GM23338 (cell line): ENCODE measurements around the gene SLC37A3. TPM values are rescaled to one million over a fixed set of nuclear protein-coding genes. Genes with fewer than 3 reads are reported as not detected.

Experiments
- ATAC-seq: fragments of 200-7000 bp; cut with Tn5 transposase; 3 replicates; pipeline ENCODE4 v1.9.1; 2020
- DNase-seq: peaks from one replicate; pipeline ENCODE4 v3.0.0-alpha.2; 2015; ENCODE audit warnings: low spot score
- H2AFZ ChIP-seq: fragments of 200-600 bp; sonication (generic); 2 replicates; pipeline ENCODE4 v1.8.0; 2016; ENCODE audit warnings: antibody characterized with exemption, mild to moderate bottlenecking, moderate library complexity
- H3F3A ChIP-seq: fragments of 200-600 bp; sonication (generic); replicated peaks from 2 replicates; pipeline ENCODE4 v1.8.0; 2017; ENCODE audit warnings: antibody characterized with exemption, mixed run types, low read depth
- H3K27ac ChIP-seq: fragments of 200-600 bp; sonication (generic); 2 replicates; pipeline ENCODE4 v1.6.1; 2016; ENCODE audit warnings: low read depth
- H3K27me3 ChIP-seq: fragments of 200-600 bp; sonication (generic); 2 replicates; pipeline ENCODE4 v1.8.0; 2016; ENCODE audit warnings: mild to moderate bottlenecking, mixed run types, moderate library complexity; ENCODE audit not compliant: insufficient read depth
- H3K36me3 ChIP-seq: fragments of 200-600 bp; sonication (generic); 2 replicates; pipeline ENCODE4 v1.8.0; 2016; ENCODE audit warnings: mild to moderate bottlenecking; ENCODE audit not compliant: insufficient read depth
- H3K4me1 ChIP-seq: fragments of 200-600 bp; sonication (generic); 2 replicates; pipeline ENCODE4 v1.8.0; 2016; ENCODE audit warnings: mild to moderate bottlenecking, moderate library complexity; ENCODE audit not compliant: insufficient read depth
- H3K4me2 ChIP-seq: fragments of 200-600 bp; sonication (generic); 2 replicates; pipeline ENCODE4 v1.7.1; 2017; ENCODE audit warnings: mixed run types
- H3K4me3 ChIP-seq: fragments of 200-600 bp; sonication (generic); 2 replicates; pipeline ENCODE4 v1.6.1; 2016; ENCODE audit warnings: mixed run types
- H3K79me2 ChIP-seq: fragments of 200-600 bp; sonication (generic); replicated peaks from 2 replicates; pipeline ENCODE4 v1.8.0; 2017; ENCODE audit warnings: mild to moderate bottlenecking; ENCODE audit not compliant: insufficient read depth
- H3K9me2 ChIP-seq: fragments of 200-600 bp; sonication (generic); 2 replicates; pipeline ENCODE4 v1.8.0; 2017; ENCODE audit not compliant: insufficient read depth
- H4K20me1 ChIP-seq: fragments of 200-600 bp; sonication (generic); replicated peaks from 2 replicates; pipeline ENCODE4 v1.8.0; 2017; ENCODE audit warnings: mild to moderate bottlenecking; ENCODE audit not compliant: insufficient read depth
- H3K27ac Mint-ChIP-seq: 2 replicates; pipeline ENCODE4 v1.8.0; 2020; ENCODE audit warnings: inconsistent platforms, mild to moderate bottlenecking, moderate library complexity, mixed read lengths
- H3K27me3 Mint-ChIP-seq: 3 replicates; pipeline ENCODE4 v1.8.0; 2022; ENCODE audit warnings: low read depth, mild to moderate bottlenecking, moderate library complexity, mixed read lengths, inconsistent platforms; ENCODE audit not compliant: insufficient read depth, poor library complexity
- H3K36me3 Mint-ChIP-seq: 3 replicates; pipeline ENCODE4 v1.8.0; 2021; ENCODE audit warnings: low read depth, mild to moderate bottlenecking, inconsistent platforms, moderate library complexity, mixed read lengths
- H3K4me1 Mint-ChIP-seq: 3 replicates; pipeline ENCODE4 v1.8.0; 2020; ENCODE audit warnings: mild to moderate bottlenecking, inconsistent platforms, mixed read lengths
- H3K4me3 Mint-ChIP-seq: 3 replicates; pipeline ENCODE4 v1.8.0; 2021; ENCODE audit warnings: moderate library complexity, mild to moderate bottlenecking, inconsistent platforms, mixed read lengths
- H3K9me3 Mint-ChIP-seq: 3 replicates; pipeline ENCODE4 v1.8.0; 2020; ENCODE audit warnings: moderate library complexity, mild to moderate bottlenecking, inconsistent platforms, mixed read lengths
- CREB1 ChIP-seq: fragments of 250-450 bp; sonication (Bioruptor Pico); IDR thresholded peaks from 2 replicates; pipeline ENCODE4 v1.5.0; 2020; ENCODE audit warnings: low read depth, mild to moderate bottlenecking, moderate library complexity
- CTCF ChIP-seq, 2 experiments: fragments of 200-600 bp in 1 of 2; sonication (generic) in 1 of 2; conservative IDR thresholded peaks; 2 replicates each; pipeline versions ENCODE4 v1.5.1 to v1.6.1; 2016 to 2017; ENCODE audit warnings: antibody characterized with exemption in 2 of 2, low read depth in 2 of 2, mild to moderate bottlenecking in 2 of 2, moderate library complexity in 1 of 2
- NANOG ChIP-seq: IDR thresholded peaks from 2 replicates; pipeline ENCODE4 v1.6.1; 2016; ENCODE audit warnings: antibody characterized with exemption, borderline replicate concordance
- POLR2AphosphoS5 ChIP-seq: IDR thresholded peaks from 2 replicates; pipeline ENCODE4 v1.6.1; 2016; ENCODE audit warnings: antibody characterized with exemption, low read depth
- ZNF331 ChIP-seq: fragments of 250-450 bp; sonication (Bioruptor Pico); IDR thresholded peaks from 2 replicates; pipeline ENCODE4 v1.5.0; 2020; ENCODE audit warnings: low read depth, mild to moderate bottlenecking, moderate library complexity
- polyA plus RNA-seq: library from polyadenylated mRNA; unstranded; fragments of >200 nt; fragmentation: Nextera tagmentation; extraction: Ambion mirVana; gene quantifications from 2 replicates; pipeline ENCODE4 v1.2.1, GENCODE V29; 2016
- total RNA-seq: library from RNA; depleted of rRNA; stranded (reverse); fragments of >200 nt; shearing (Covaris generic); gene quantifications from 2 replicates; pipeline ENCODE4 v1.2.3, GENCODE V29; 2014
- TF ChIP-seq, protein P1 (sequence below): fragments of 250-450 bp; sonication (Bioruptor Pico); IDR thresholded peaks from 2 replicates; pipeline ENCODE4 v1.5.0; 2020; ENCODE audit warnings: mild to moderate bottlenecking, moderate library complexity
- TF ChIP-seq, protein P2 (sequence below): IDR thresholded peaks from 2 replicates; pipeline ENCODE4 v1.6.1; 2016; ENCODE audit warnings: antibody characterized with exemption

SLC37A3 gene
- total and polyA plus RNA-seq, 2 experiments from 2014 or later: 35.6 to 86.2 TPM

- TF ChIP-seq, protein P1, sequence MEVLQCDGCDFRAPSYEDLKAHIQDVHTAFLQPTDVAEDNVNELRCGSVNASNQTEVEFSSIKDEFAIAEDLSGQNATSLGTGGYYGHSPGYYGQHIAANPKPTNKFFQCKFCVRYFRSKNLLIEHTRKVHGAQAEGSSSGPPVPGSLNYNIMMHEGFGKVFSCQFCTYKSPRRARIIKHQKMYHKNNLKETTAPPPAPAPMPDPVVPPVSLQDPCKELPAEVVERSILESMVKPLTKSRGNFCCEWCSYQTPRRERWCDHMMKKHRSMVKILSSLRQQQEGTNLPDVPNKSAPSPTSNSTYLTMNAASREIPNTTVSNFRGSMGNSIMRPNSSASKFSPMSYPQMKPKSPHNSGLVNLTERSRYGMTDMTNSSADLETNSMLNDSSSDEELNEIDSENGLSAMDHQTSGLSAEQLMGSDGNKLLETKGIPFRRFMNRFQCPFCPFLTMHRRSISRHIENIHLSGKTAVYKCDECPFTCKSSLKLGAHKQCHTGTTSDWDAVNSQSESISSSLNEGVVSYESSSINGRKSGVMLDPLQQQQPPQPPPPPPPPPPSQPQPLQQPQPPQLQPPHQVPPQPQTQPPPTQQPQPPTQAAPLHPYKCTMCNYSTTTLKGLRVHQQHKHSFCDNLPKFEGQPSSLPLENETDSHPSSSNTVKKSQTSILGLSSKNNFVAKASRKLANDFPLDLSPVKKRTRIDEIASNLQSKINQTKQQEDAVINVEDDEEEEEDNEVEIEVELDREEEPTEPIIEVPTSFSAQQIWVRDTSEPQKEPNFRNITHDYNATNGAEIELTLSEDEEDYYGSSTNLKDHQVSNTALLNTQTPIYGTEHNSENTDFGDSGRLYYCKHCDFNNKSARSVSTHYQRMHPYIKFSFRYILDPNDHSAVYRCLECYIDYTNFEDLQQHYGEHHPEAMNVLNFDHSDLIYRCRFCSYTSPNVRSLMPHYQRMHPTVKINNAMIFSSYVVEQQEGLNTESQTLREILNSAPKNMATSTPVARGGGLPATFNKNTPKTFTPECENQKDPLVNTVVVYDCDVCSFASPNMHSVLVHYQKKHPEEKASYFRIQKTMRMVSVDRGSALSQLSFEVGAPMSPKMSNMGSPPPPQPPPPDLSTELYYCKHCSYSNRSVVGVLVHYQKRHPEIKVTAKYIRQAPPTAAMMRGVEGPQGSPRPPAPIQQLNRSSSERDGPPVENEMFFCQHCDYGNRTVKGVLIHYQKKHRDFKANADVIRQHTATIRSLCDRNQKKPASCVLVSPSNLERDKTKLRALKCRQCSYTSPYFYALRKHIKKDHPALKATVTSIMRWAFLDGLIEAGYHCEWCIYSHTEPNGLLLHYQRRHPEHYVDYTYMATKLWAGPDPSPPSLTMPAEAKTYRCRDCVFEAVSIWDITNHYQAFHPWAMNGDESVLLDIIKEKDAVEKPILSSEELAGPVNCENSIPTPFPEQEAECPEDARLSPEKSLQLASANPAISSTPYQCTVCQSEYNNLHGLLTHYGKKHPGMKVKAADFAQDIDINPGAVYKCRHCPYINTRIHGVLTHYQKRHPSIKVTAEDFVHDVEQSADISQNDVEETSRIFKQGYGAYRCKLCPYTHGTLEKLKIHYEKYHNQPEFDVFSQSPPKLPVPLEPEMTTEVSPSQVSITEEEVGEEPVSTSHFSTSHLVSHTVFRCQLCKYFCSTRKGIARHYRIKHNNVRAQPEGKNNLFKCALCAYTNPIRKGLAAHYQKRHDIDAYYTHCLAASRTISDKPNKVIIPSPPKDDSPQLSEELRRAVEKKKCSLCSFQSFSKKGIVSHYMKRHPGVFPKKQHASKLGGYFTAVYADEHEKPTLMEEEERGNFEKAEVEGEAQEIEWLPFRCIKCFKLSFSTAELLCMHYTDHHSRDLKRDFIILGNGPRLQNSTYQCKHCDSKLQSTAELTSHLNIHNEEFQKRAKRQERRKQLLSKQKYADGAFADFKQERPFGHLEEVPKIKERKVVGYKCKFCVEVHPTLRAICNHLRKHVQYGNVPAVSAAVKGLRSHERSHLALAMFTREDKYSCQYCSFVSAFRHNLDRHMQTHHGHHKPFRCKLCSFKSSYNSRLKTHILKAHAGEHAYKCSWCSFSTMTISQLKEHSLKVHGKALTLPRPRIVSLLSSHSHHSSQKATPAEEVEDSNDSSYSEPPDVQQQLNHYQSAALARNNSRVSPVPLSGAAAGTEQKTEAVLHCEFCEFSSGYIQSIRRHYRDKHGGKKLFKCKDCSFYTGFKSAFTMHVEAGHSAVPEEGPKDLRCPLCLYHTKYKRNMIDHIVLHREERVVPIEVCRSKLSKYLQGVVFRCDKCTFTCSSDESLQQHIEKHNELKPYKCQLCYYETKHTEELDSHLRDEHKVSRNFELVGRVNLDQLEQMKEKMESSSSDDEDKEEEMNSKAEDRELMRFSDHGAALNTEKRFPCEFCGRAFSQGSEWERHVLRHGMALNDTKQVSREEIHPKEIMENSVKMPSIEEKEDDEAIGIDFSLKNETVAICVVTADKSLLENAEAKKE (CRISPR knock-in tag): no peak
Observed at GRCh38 chr7:140358024-140358411, 40.3 kb downstream of the SLC37A3 start (continued).

GRCh38 chr7:140350056-140350455, 48.3 kb downstream of the SLC37A3 start:
- Histone ChIP-seq H3K9me2 (no peaks in the 10 kb centered on the region), H3F3A (no peaks in the 10 kb centered on the region), H4K20me1 (peaks cover 4% of the 10 kb centered on the region; the same call in 1 of the 2 replicates), H3K27ac (no peak overlapping the region), H3K4me3 (no peak overlapping the region), H2AFZ (no peak overlapping the region), H3K79me2 (no peaks in the 10 kb centered on the region), H3K27me3 (no peaks in the 10 kb centered on the region), H3K36me3 (peaks cover 58% of the 10 kb centered on the region), H3K4me1 (no peaks in the 10 kb centered on the region), H3K4me2 (no peak overlapping the region)
- H3K36me3 Mint-ChIP-seq: peaks cover 56% of the 10 kb centered on the region
- no peaks in the 10 kb centered on the region; the same call in 2 of the 3 replicates for H3K4me1 Mint-ChIP-seq
- DNase-seq (no peak), ATAC-seq (no peak)
- no peak overlapping the region for H3K4me3 Mint-ChIP-seq
- peaks cover 2% of the 10 kb centered on the region for H3K27me3 Mint-ChIP-seq
- H3K27ac Mint-ChIP-seq: no peak overlapping the region
- no peaks in the 10 kb centered on the region for H3K9me3 Mint-ChIP-seq
- TF ChIP-seq CTCF (conservative IDR thresholded peaks at IDR 0.05; ENCODE audit: low read depth in 2 of 2) (no peak), ZNF331 (CRISPR knock-in tag) (no peak), CREB1 (CRISPR knock-in tag) (no peak), NANOG (no peak), POLR2AphosphoS5 (no peak)
- TF ChIP-seq, protein P1 (CRISPR knock-in tag): no peak
- TF ChIP-seq, protein P2, sequence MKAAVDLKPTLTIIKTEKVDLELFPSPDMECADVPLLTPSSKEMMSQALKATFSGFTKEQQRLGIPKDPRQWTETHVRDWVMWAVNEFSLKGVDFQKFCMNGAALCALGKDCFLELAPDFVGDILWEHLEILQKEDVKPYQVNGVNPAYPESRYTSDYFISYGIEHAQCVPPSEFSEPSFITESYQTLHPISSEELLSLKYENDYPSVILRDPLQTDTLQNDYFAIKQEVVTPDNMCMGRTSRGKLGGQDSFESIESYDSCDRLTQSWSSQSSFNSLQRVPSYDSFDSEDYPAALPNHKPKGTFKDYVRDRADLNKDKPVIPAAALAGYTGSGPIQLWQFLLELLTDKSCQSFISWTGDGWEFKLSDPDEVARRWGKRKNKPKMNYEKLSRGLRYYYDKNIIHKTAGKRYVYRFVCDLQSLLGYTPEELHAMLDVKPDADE: no peak
